GM18517 (cell line): ENCODE measurements around the gene RASGRF1.

Source experiments
- ATAC-seq: cut with Tn5 transposase; IDR thresholded peaks from one replicate; pipeline ENCODE4 v1.9.1; 2021; ENCODE audit warnings: mild to moderate bottlenecking, moderate library complexity; ENCODE audit not compliant: unreplicated experiment

Gene RASGRF1

DNA sequence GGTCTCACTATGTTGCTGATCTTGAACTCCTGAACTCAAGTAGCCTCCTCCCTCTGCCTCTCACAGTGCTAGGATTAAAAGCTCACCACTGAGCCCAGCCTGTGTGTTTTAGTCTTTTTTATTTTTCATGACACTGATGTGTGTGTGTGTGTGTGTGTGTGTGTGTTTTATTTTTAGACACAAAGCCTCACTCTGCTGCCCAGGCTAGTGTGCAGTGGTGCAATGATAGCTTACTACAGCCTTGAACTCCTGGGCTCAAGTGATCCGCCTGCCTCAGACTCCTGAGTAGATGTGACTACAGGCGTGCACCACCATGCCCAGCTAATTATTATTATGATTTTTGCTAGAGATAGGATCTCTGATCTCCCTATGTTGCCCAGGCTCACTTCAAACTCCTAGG is 122.5 kb downstream of the RASGRF1 start:
- no peak for ATAC-seq

GRCh38 chr15:78960308-78960707 is 130.3 kb downstream of the RASGRF1 start:
- no peak for ATAC-seq

- ATAC-seq = no peak
These were observed 131.2 kb downstream of the RASGRF1 start for GRCh38 chr15:78959360-78959759.

GRCh38 chr15:78957416-78958093 is 133.0 kb downstream of the RASGRF1 start:
- no peak for ATAC-seq

DNA sequence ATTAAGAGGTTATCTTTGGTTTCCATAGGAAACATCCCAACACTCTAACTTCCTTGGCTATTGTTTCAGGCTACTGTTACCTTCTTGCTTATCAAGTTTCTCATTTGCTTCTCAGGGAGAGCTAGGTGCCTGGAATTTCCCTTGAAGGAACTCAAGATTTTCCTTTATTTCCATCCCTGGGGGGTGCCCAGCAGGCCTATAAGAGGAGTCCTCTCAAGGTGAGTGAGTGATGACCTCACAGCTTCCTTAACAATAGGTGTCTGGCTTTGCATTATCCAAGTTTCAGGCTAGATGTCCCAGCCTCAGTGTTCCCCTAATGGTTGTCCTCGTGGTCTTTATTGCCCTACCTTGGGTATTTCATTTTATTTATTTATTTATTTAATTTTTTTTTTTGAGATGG is 133.6 kb downstream of the RASGRF1 start:
- no peak for ATAC-seq

- no peak for ATAC-seq
These were observed 135.2 kb downstream of the RASGRF1 start for GRCh38 chr15:78955355-78955754.

DNA sequence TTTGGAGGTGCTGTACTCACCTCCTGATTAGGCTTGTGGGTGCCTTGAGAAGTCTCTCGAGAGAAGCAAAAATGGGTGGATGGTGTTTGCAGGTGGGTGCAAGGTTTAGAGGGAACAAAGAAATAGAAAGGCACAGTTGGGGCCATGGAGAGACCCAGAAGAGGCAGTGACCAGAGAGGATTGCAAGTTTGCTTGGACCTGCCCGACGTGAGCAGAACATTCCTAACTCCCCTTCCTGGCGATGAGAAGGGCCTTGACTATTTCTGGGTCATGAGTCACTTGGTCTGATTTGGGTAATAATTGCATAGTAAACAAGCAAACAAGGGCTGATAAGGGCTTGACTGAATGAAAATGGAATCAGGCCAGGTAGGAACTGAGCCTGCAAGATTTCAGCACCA is 138.7 kb downstream of the RASGRF1 start:
- no peak for ATAC-seq

DNA sequence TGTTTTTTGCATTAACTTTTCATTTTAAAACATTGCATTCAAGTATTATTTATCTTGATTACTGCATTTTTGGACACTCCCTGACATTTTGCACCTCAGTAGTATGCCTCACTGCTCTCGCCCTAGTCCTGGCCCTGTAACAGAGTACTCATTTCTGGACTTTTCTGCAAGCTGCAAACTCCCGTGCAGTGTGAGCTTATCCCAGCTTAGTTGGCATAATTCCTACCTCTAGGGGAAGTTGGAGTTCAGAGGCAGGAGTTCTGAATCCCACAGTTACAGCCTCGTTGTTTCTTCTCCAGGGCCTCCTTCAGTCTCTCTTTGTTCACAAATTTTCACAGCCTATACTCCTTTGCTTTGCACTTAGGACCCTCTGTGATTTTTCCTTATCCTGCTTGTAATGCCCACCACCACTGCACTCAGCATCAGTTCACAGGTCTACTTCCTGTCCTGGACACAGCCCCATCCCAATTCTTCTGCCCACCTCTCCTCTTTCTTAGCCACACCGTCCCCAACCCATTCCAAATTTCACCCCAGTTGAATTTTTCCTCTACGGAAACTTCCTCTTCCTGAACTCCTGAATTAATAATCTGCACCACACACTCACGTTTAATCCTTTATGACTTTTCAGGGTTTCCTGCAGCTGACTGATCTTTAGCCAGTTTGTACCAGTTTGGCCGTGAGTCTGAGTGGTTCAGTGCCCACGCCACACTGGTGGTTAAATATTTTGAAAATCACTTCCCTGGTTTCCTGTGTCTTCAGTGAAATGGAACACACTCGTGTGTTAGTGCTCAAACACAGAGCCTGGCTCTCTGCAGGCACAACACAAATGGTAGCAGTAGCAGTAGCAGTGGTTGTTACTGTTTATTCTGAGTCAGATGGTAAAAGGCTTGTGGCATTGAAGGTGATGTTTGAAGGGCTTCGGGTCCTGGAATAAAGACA is 139.4 kb downstream of the RASGRF1 start:
- ATAC-seq = no peak

GRCh38 chr15:78950343-78950742 is 140.2 kb downstream of the RASGRF1 start:
- ATAC-seq = no peak

GRCh38 chr15:78949461-78949860 is 141.1 kb downstream of the RASGRF1 start:
- ATAC-seq = no peak

DNA sequence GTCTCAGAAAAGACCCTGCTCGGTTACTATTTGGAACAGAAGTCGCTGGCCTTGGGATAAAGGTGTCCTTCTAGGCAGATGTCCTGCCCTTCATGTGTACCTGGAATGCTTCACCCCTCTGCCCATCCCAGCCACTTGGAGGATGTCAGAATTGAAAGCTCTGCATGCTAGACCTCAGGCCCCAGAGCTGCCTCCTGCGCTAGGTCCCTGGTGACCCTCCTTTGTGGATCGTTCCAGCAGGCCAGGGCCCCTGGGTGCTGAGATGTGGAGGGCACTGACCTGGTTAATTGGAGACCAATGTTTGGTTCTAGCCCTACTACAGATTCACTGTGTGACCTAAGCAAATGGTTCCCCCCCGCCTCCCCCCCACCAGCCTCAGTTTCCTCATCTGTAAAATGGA is 143.1 kb downstream of the RASGRF1 start:
- ATAC-seq = no peak

DNA sequence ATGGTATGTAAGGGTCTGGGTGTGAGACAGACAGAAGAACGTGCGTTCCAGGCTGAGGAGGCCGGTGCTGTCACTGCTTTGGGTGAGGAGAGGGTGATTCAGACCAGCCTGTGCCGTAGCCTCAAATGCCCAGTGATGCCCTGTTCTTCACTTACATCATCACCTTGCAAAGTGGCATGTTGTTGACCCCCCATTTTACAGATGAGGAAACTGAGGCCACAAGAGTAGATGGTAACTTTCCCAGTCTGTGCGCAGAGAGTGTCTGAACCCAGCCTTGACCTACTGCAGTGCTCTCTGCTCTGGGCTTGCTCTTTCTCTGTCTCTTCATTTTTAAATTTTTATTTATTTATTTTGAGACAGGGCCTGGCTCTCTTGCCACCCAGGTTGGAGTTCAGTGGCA is 144.1 kb downstream of the RASGRF1 start:
- no peak for ATAC-seq

DNA sequence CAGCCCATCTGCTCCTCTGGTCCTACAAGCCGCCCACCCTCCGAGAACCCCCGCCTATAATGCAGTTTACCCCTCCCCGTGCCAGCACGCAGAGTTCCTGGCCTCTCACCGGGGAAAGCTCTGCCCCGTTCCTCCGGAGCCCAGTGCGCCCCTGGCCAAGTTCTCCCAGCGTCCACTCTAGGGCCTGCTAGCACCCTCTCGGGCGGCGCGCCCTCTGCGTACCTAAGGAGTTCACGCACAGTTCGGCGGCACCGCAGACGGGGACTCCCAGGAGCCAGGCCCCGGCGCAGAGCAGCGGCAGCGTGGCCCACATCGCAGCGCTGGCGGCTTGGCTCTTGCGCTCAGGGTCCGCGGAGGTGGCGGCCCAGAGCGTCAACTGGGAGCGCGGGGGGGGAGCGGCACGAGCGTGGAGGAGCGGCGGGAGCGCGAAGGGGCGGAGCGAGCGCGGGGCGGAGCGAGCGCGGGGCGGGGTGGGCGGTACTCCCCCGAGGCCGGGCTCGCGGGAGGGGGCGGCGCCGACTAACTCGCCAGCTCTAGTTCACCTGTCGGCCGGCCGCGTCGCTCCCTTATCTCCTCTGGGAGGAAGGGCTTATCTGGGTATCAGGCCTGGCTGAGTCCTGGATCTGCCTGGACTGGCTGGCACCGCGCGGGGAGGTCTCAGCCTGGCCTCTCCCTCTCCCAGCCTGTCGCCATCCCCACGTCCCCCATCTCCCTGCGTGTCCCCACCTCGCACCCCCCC is 145.7 kb downstream of the RASGRF1 start, which contains the start of gene CTSH:
Gene CTSH, minus strand, starts transcription at position 378 of the 739 bp plus-strand sequence. Its CDS starts 65 bp downstream, at position 313.
- ATAC-seq = no peak

DNA sequence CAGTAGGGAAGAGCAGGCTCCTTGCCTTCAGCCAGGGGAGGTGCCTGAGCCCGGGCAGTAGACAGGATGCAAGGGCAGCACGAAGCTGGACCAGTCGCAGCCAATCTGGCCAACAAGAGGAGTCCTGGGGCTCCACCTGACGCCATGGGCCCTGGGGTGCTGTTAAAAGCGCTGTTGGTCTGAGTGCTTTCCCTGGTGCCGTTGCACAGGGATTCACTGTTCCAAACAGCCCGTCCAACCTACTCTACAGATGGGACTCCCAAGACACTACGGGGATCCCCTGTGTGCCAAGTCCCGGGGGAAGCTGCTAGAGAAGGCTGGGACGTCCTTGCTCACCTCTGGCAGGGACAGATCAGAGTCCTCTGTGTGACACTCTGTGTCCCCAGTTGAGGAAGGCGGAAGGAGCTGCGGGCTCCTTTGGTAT is 146.4 kb downstream of the RASGRF1 start:
- ATAC-seq = no peak

- no peak for ATAC-seq
These were observed 146.9 kb downstream of the RASGRF1 start for GRCh38 chr15:78943692-78944091.

- no peak for ATAC-seq
These were observed 147.8 kb downstream of the RASGRF1 start for GRCh38 chr15:78942741-78943140.

DNA sequence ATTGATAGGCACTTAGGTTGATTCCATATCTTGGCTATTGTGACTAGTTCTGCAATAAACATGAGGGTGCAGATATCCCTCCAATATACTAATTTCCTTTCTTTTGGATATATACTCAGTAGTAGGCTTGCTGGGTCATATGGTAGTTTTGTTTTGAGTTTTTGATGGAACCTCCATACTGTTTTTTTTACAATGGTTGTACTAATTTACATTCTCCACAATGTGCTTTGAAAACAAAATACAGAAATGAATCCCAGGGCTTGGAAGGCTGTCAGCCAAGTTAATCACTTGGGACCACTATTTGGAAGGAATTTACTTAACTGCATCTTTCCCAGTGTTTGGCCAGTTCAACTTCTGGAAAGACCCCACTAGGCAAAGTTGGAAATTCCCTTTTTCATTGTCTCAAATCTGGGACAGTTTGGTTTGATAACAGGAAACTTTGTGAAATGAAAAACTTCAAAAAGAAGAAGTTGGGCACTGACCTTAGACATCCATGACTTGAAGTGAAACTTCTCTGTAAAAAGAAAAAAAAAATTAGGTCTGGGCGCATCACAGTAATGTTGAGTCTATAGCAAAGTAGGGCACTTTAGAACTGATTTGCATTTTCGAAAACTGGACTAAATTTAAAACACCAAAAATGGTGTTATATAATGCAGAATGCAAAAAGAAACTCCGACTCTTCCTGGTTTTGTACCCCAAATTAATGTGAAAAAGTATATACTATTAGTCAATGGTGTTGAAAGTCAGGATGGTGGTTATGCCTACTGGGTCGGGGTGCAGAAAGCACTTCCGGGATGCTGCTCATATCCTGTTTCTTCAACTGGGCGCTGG is 151.7 kb downstream of the RASGRF1 start:
- peak; percentile 66 for ATAC-seq

DNA sequence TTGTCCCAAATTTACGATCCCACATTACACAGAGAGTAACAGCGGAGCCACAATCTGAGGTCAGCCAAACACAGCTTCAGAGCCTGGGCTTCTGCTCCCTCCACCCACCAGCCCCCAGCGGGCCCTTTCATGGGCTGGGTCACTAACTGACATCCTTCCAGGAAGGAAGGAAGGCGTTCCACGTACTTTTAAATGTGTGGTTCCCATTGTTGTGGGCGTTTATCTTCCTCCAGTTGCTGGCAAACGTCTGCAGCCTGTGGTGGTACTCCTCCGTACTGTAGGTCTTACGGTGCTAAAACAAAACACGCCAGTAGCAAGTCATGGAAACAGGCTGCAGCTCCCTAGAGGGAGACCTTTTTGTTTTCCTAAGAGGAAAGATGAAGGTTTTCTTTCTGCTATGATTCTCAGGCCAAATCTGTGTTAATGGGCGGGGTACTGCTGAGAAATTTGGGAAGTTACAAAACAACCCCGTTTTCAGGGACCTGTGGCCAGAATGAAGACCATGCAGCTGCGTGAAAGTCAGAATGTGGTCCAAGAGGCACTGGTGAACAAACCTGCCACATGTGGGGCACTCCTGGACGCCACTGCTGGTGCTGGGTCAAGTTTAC is 153.3 kb downstream of the RASGRF1 start:
- ATAC-seq = no peak

- ATAC-seq = no peak
These were observed 155.9 kb downstream of the RASGRF1 start for GRCh38 chr15:78934655-78935023.
